HG02588 (cell line): Measurements from ENCODE around the gene HMGN1.

Experiments used
- ATAC-seq: cut with Tn5 transposase; IDR thresholded peaks from one replicate; pipeline ENCODE4 v1.9.1; 2021; ENCODE audit warnings: mild to moderate bottlenecking, moderate library complexity; ENCODE audit not compliant: unreplicated experiment

Gene HMGN1

GRCh38 chr21:39311164-39311563 is 37.7 kb downstream of the HMGN1 start:
- no peak for ATAC-seq

GRCh38 chr21:39307466-39307865 is 41.4 kb downstream of the HMGN1 start:
- ATAC-seq = no peak

- no peak for ATAC-seq
Measured at GRCh38 chr21:39300587-39300986, 48.3 kb downstream of the HMGN1 start.

GRCh38 chr21:39296891-39297290 is 52.0 kb downstream of the HMGN1 start:
- no peak for ATAC-seq
